GM06990 (cell line): ENCODE measurements around the gene HNRNPL.
"Not testable (repeated sequence)": the region's sequence is repeated elsewhere in the genome, so short reads cannot be mapped to it uniquely, and the experiment has no call there.

Experiments
- DNase-seq: peaks from one replicate; pipeline ENCODE4 v3.0.0-alpha.2; 2011; ENCODE audit not compliant: insufficient read length; ENCODE audit errors: extremely low read depth
- H3K27me3 ChIP-seq: replicated peaks from 2 replicates; pipeline ENCODE4 v1.6.0; 2011; ENCODE audit warnings: low read length; ENCODE audit not compliant: control insufficient read depth, insufficient read depth
- H3K36me3 ChIP-seq: 2 replicates; pipeline ENCODE4 v1.5.1; 2011; ENCODE audit warnings: low read length; ENCODE audit not compliant: control insufficient read depth, insufficient read depth
- H3K4me3 ChIP-seq: replicated peaks from 2 replicates; pipeline ENCODE4 v1.5.1; 2011; ENCODE audit warnings: low read depth, mild to moderate bottlenecking, control low read depth, low read length
- TF ChIP-seq, protein P1 (sequence below): IDR thresholded peaks from 2 replicates; pipeline ENCODE4 v1.5.1; 2011; ENCODE audit warnings: low read length, control low read depth, mild to moderate bottlenecking, inconsistent platforms; ENCODE audit not compliant: insufficient read depth, poor library complexity, severe bottlenecking

HNRNPL gene

DNA sequence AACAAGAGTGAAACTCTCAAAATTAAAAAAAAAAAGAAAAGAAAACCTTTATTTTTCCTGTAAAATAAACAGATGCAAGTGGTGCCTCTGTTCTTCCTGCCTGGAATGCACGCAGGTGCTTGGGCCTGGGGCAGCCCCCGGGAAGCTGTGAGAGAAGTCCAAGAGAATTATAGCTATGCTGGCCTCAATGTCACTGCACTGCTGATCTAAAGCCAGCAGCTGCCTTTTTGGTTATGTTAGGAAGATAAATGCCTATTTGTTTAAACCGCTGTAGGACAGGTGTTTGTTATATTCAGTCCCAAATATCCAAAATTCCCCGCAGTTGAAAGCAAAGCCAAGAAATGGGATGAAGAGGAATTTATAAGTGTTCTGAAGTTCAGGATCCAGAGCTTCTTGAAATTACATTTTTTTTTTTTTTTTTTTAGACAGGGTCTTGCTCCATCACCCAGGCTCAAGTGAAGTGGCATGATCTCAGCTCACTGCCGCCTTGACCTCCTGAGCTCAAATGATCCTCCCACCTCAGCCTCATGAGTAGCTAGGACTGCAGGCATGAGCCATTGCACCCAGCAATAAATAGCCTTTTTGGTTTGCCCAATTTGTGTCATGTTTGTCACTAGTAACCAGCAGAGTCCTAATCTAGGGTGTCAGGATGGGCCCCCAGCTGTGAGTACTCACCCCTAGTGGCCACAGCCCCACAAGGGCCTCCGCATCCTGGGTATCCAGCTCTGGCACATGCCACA lies 26.0 kb upstream of the HNRNPL start:
- TF ChIP-seq, protein P1, sequence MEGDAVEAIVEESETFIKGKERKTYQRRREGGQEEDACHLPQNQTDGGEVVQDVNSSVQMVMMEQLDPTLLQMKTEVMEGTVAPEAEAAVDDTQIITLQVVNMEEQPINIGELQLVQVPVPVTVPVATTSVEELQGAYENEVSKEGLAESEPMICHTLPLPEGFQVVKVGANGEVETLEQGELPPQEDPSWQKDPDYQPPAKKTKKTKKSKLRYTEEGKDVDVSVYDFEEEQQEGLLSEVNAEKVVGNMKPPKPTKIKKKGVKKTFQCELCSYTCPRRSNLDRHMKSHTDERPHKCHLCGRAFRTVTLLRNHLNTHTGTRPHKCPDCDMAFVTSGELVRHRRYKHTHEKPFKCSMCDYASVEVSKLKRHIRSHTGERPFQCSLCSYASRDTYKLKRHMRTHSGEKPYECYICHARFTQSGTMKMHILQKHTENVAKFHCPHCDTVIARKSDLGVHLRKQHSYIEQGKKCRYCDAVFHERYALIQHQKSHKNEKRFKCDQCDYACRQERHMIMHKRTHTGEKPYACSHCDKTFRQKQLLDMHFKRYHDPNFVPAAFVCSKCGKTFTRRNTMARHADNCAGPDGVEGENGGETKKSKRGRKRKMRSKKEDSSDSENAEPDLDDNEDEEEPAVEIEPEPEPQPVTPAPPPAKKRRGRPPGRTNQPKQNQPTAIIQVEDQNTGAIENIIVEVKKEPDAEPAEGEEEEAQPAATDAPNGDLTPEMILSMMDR, result no peak

DNA sequence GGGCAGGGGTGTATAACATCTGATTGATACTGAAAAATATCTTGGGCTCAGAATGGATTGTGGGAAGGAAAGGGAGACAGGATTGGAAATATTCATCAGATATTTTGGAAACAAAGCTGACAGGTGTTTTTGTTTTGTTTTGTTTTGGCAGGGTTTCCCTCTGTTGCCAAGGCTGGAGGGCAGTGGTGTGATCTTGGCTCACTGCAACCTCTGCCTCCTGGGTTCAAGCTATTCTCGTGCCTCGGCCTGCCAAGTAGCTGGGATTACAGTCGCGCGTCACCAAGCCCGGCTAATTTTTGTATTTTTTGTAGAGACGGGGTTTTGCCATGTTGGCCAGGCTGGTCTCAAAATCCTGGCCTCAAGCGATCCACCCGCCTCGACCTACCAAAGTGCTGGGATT lies 23.6 kb upstream of the HNRNPL start:
- peaks cover 18% of the 10 kb centered on the region for H3K36me3 ChIP-seq
- H3K4me3 ChIP-seq, DNase-seq, H3K27me3 ChIP-seq: not testable (repeated sequence)

More for the DNA sequence above, 26.0 kb upstream of the HNRNPL start:
- Histone ChIP-seq H3K27me3 (no peaks in the 10 kb centered on the region), H3K36me3 (peaks cover 7% of the 10 kb centered on the region), H3K4me3 (no peak overlapping the region)
- no peak for DNase-seq

DNA sequence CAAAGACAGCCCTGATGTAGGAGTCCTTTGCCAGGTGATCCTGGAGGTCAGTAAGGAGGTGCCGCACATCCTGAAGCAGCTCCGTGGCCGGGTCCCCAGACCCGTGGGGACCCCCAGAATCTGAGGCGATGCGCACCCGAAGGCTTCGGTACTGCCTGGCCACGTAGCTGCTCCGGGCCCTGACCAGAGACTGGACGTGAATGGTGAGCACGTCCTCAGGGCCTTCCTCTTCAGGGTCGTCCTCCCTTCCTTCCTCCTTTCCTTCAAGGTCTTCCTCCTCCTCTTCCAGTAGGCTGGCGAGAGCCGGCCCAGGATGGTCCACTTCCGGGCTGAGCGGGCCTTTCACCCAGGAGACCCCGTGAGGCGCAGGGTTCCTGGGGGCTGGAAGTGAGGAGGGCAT lies 20.8 kb upstream of the HNRNPL start:
- Histone ChIP-seq H3K27me3 (no peaks in the 10 kb centered on the region), H3K4me3 (no peak overlapping the region), H3K36me3 (peaks cover 19% of the 10 kb centered on the region)
- no peak for DNase-seq
- TF ChIP-seq, protein P1, result no peak

DNA sequence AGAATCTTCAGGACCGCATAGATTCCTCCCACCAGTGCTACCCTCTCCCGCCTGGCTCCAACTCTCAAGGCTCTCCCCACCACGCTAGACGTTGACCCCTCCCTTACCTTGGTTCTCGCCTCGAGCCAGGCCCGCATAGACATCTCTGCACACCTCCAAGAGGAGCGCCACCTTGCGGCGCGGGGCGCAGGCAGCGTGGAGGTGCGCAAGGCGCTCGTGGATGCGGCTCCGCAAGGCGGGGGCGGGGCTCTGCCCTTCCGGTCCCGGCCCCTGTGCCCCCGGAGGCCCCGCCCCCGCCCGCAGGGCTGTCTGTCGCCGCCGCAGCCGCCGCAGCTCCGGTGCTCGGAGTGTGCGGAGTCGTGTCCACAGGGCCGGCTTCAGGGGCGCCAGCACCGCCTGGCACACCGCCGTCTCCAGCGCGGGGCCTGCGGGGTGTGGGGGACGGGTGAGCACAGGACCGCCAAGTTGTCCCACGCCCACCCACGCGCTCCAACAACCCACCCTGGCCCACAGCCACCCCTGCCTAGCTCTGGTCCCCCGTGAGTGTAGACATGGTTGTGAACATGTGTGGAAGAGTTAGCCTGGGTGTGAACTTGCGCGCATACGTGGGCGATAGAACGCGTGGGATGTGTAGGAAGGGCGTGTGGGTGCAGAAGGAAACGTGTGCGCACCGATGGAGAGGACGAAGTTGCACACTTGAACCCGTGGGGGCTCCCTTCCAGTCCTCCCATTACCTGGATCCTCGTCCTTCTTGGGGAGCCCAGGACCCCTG lies 20.2 kb upstream of the HNRNPL start:
- peak; percentile 93 for DNase-seq

DNA sequence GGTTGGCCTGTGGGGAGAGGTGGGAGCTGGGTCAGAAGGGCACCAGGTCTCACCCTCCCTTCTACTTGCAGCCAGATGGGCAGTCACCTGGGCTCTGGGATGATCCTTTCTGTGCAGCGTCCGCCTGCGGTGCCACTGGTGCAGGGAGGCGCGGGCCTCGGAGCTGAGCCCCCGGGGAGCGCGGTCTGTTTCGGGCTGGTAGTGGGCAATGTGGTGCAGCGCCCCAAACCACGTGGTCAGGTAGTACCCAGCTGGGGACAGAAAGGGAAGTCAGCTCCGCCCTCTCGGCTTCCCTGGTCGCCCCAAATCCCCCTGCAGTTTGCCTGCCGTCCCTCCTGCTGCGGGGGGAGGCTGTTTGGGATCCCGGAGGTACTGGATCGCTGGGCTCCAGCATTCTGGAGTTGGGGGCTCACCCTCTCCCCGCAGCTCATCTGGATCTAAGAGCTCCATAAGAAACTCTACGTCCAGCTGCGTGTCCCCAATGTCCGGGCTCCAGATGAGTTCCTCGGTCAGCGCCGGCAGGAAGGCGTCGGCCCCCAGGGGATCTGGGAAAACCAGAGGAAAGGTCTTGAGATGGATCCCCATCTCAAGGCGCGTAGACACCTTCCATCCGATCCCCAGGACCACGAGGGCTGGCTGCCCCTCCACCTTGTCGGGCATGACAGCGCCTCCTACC lies 19.5 kb upstream of the HNRNPL start:
- peak overlapping the region; percentile 14; the same call in 1 of the 2 replicates for H3K4me3 ChIP-seq
- TF ChIP-seq, protein P1, result no peak
- H3K36me3 ChIP-seq, result peaks cover 19% of the 10 kb centered on the region
- H3K27me3 ChIP-seq, result no peaks in the 10 kb centered on the region
- DNase-seq, result no peak

More for the DNA sequence above, 20.2 kb upstream of the HNRNPL start:
- Histone ChIP-seq H3K4me3 (peak overlapping the region; percentile 14), H3K27me3 (no peaks in the 10 kb centered on the region), H3K36me3 (peaks cover 19% of the 10 kb centered on the region)
- TF ChIP-seq, protein P1, result peak; percentile 79

DNA sequence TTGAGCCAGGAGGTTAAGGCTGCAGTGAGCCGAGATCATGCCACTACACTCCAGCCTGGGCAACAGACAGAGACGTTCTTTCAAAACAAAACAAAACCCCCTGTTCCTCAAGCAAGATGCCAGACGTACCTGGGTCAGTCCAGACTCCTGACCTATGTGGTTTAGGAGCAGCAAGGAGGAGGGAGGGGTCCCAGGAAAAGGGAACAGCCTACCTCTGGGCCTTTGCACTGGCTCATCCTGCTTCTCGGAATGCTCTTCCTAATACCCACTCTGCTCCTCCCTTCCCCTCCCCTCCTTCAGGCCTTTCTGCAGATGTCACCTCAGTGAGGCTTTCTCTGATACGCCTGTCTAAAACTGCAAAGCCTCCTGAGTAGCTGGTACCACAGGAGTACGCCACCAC lies 18.8 kb upstream of the HNRNPL start:
- Histone ChIP-seq H3K36me3 (peaks cover 19% of the 10 kb centered on the region), H3K4me3 (no peak overlapping the region), H3K27me3 (no peaks in the 10 kb centered on the region)
- TF ChIP-seq, protein P1, result no peak
- DNase-seq, result no peak
